B cell (primary cell): ENCODE results near the gene CDH13.

ENCODE experiments used
- CTCF ChIP-seq: fragments of 200-600 bp; IDR thresholded peaks from one replicate; pipeline ENCODE4 v1.8.0; 2022; ENCODE audit warnings: antibody characterized with exemption, mild to moderate bottlenecking
- EZH2 ChIP-seq: IDR thresholded peaks from 2 replicates; pipeline ENCODE4 v1.6.1; 2012; ENCODE audit warnings: borderline replicate concordance, low read depth, mild to moderate bottlenecking, moderate library complexity, low read length; ENCODE audit not compliant: insufficient read depth, poor library complexity, severe bottlenecking

GRCh38 chr16:83818276-83818675 is 1191.5 kb downstream of the CDH13 start:
- TF ChIP-seq CTCF = no peak
- TF ChIP-seq EZH2 = no peak
